CD4-positive, alpha-beta T cell (primary cell): Measurements from ENCODE around the gene MACROD2. TPM values are rescaled to one million over a fixed set of nuclear protein-coding genes. Genes with fewer than 3 reads are reported as not detected.
"Not testable (repeated sequence)": the region's sequence is repeated elsewhere in the genome, so short reads cannot be mapped to it uniquely, and the experiment has no call there.

Source experiments
- ATAC-seq: fragments of 200-7000 bp; cut with Tn5 transposase; one replicate; pipeline ENCODE4 v1.10.0; 2022; ENCODE audit warnings: mild to moderate bottlenecking; ENCODE audit not compliant: poor library complexity
- CTCF ChIA-PET: fragments of 350-600 bp; sonication (Branson Sonifier 250); formaldehyde crosslinking; loops from one replicate; lab custom pipeline; 2021; ENCODE audit warnings: antibody characterized with exemption, inconsistent platforms; lab: Charles Lee
- POLR2A ChIA-PET: fragments of 350-600 bp; sonication (Branson Sonifier 250); formaldehyde crosslinking; loops from one replicate; lab custom pipeline; 2021; ENCODE audit warnings: antibody characterized with exemption, inconsistent platforms; lab: Charles Lee
- DNase-seq, 14 experiments: peaks; one replicate each; pipeline ENCODE4 v3.0.0-alpha.2; 2013 to 2020; ENCODE audit warnings: mixed read lengths in 2 of 14
- H3K27ac ChIP-seq, 2 donors: one replicate each; pipeline versions ENCODE4 v1.5.1 to v1.7.0; 2013; ENCODE audit warnings: low read length in 2 of 2, low read depth in 1 of 2, mild to moderate bottlenecking in 1 of 2
- H3K27me3 ChIP-seq, 2 experiments: 1 replicate in 1 of 2; 2 replicates in 1 of 2; pipeline versions ENCODE4 v1.6.1 to v1.7.0; 2013; ENCODE audit warnings: low read length in 2 of 2, control low read depth in 1 of 2, mild to moderate bottlenecking in 1 of 2, moderate library complexity in 1 of 2; ENCODE audit not compliant: insufficient read depth in 2 of 2, control insufficient read depth in 1 of 2
- H3K36me3 ChIP-seq: one replicate; pipeline ENCODE4 v1.6.1; 2013; ENCODE audit warnings: low read length, control low read depth; ENCODE audit not compliant: insufficient read depth
- H3K4me1 ChIP-seq: one replicate; pipeline ENCODE4 v1.6.1; 2013; ENCODE audit warnings: low read length, control low read depth; ENCODE audit not compliant: insufficient read depth
- H3K4me3 ChIP-seq: one replicate; pipeline ENCODE4 v1.5.1; 2013; ENCODE audit warnings: mild to moderate bottlenecking, low read length, moderate library complexity
- H3K9me3 ChIP-seq, 2 experiments: 1 replicate in 1 of 2; 2 replicates in 1 of 2; pipeline versions ENCODE4 v1.6.1 to v1.7.0; 2013; ENCODE audit warnings: low read length in 2 of 2, mild to moderate bottlenecking in 2 of 2, control low read depth in 1 of 2, moderate library complexity in 1 of 2; ENCODE audit not compliant: control insufficient read depth in 1 of 2, insufficient read depth in 1 of 2
- H3K27ac Mint-ChIP-seq: one replicate; pipeline ENCODE4 v1.8.0; 2020; ENCODE audit warnings: mixed read lengths
- H3K27me3 Mint-ChIP-seq: one replicate; pipeline ENCODE4 v1.8.0; 2021; ENCODE audit warnings: mixed read lengths
- H3K36me3 Mint-ChIP-seq: one replicate; pipeline ENCODE4 v1.8.0; 2021; ENCODE audit warnings: low read depth, mixed read lengths
- H3K4me1 Mint-ChIP-seq: one replicate; pipeline ENCODE4 v1.8.0; 2021; ENCODE audit warnings: low read depth, mixed read lengths
- H3K4me3 Mint-ChIP-seq: one replicate; pipeline ENCODE4 v1.8.0; 2020; ENCODE audit warnings: mild to moderate bottlenecking, mixed read lengths
- H3K9me3 Mint-ChIP-seq: one replicate; pipeline ENCODE4 v1.8.0; 2020; ENCODE audit warnings: mixed read lengths
- intact Hi-C, 2 experiments: fragments of 100-400 bp; cut with DNase I in 1 of 2; cut with micrococcal nuclease in 1 of 2; formaldehyde crosslinking; loops; one replicate each; pipeline versions ENCODE4 v1.15.1 to v1.9.0; 2023 to 2025; cut with DNase I, micrococcal nuclease
- total RNA-seq, 174 experiments: library from RNA in 2 of 174; stranded (reverse) in 2 of 174; gene quantifications; one replicate each; pipeline ENCODE4 v1.2.3 and lab custom pipeline; 2021 to 2026
- TF ChIP-seq, protein P1 (sequence below): fragments of 200-600 bp; IDR thresholded peaks from one replicate; pipeline ENCODE4 v1.8.0; 2022; ENCODE audit warnings: antibody characterized with exemption, mild to moderate bottlenecking

MACROD2 gene
- total RNA-seq, 2 experiments from 2014 or later = not detected

DNA sequence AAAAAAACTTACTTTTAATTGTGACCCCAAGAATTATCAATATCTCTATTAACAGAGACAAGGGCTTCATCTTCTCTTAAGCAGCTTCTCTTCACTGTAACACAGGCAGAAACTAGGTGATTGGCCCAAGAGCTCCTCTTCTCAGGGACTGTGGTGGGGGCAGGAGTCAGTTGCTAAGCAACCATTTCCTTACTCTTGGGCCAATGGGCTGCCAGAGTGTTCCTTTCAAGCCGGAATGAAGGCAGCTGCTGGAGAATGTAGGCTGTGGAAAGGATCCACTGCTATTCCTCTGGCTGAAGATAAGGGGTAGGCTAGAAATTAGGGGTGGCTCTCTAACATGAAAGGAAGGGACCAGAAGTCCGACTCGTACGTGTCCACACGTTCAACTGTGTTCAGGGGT lies 4.9 kb upstream of the MACROD2 start, which contains the start of gene SEL1L2:
Gene SEL1L2 (minus strand): TSS at position 150 of the 400 bp plus-strand sequence. CDS start 80 bp downstream, at position 70.
- peaks cover 7% of the 10 kb centered on the region for H3K27me3 Mint-ChIP-seq
- intact Hi-C loops = no loop called here
- peaks cover 2% of the 10 kb centered on the region for H3K4me1 ChIP-seq
- H3K36me3 ChIP-seq = no peaks in the 10 kb centered on the region
- ATAC-seq = no peak
- peaks cover 8 to 25% of the 10 kb centered on the region in 2 experiments for H3K9me3 ChIP-seq
- H3K4me3 Mint-ChIP-seq = no peak within 1 kb of the TSS
- H3K36me3 Mint-ChIP-seq = no peaks in the 10 kb centered on the region
- peaks cover 7% of the 10 kb centered on the region for H3K9me3 Mint-ChIP-seq
- POLR2A ChIA-PET = no interaction called here
- H3K27me3 ChIP-seq = peaks cover 0 to 5% of the 10 kb centered on the region in 2 experiments
- DNase-seq = no peak
- CTCF ChIA-PET = no interaction called here
- H3K27ac Mint-ChIP-seq = no peak within 1 kb of the TSS
- no peak within 1 kb of the TSS for H3K27ac ChIP-seq
- H3K4me3 ChIP-seq = no peak within 1 kb of the TSS
- H3K4me1 Mint-ChIP-seq = no peaks in the 10 kb centered on the region
- TF ChIP-seq, protein P1, sequence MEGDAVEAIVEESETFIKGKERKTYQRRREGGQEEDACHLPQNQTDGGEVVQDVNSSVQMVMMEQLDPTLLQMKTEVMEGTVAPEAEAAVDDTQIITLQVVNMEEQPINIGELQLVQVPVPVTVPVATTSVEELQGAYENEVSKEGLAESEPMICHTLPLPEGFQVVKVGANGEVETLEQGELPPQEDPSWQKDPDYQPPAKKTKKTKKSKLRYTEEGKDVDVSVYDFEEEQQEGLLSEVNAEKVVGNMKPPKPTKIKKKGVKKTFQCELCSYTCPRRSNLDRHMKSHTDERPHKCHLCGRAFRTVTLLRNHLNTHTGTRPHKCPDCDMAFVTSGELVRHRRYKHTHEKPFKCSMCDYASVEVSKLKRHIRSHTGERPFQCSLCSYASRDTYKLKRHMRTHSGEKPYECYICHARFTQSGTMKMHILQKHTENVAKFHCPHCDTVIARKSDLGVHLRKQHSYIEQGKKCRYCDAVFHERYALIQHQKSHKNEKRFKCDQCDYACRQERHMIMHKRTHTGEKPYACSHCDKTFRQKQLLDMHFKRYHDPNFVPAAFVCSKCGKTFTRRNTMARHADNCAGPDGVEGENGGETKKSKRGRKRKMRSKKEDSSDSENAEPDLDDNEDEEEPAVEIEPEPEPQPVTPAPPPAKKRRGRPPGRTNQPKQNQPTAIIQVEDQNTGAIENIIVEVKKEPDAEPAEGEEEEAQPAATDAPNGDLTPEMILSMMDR = no peak

DNA sequence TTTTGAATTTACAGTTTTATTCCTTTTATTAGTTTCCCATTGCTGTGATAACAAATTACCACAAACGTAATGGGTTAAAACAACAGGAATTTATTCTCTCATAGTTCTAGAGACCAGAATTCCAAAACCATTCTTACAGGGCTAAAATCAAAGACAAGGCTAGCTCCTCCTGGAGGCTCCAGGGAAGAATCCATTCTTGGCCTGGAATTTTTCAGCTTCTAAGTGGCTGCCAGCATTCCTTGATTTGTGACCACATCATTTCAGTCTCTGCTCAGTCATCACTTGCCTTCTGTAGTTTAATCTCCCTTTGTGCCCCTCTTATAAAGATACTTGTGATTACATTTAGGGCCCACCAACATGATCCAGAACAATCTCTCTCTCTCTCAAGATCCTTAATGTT lies 4.0 kb upstream of the MACROD2 start:
- peaks cover 2 to 5% of the 10 kb centered on the region in 2 experiments for H3K27me3 ChIP-seq
- Mint-ChIP-seq H3K27ac (no peak overlapping the region), H3K36me3 (no peaks in the 10 kb centered on the region), H3K4me3 (no peak overlapping the region), H3K27me3 (peaks cover 11% of the 10 kb centered on the region), H3K4me1 (peaks cover 2% of the 10 kb centered on the region), H3K9me3 (peaks cover 7% of the 10 kb centered on the region)
- POLR2A ChIA-PET = no interaction called here
- peaks cover 8 to 25% of the 10 kb centered on the region in 2 experiments for H3K9me3 ChIP-seq
- H3K4me1 ChIP-seq = peaks cover 4% of the 10 kb centered on the region
- TF ChIP-seq, protein P1 = no peak
- DNase-seq = no peak
- CTCF ChIA-PET = no interaction called here
- H3K36me3 ChIP-seq = no peaks in the 10 kb centered on the region
- no peak for ATAC-seq
- no peak overlapping the region for H3K4me3 ChIP-seq
- H3K27ac ChIP-seq = no peak overlapping the region
- intact Hi-C loops = no loop called here

GRCh38 chr20:13991955-13992354 lies 3.4 kb upstream of the MACROD2 start:
- POLR2A ChIA-PET, H3K36me3 ChIP-seq, DNase-seq, H3K4me3 ChIP-seq, CTCF ChIA-PET, ATAC-seq, H3K36me3 Mint-ChIP-seq, H3K4me1 Mint-ChIP-seq, H3K9me3 Mint-ChIP-seq, H3K27me3 ChIP-seq, H3K4me3 Mint-ChIP-seq, H3K27ac Mint-ChIP-seq, H3K4me1 ChIP-seq, intact Hi-C loops, H3K27ac ChIP-seq: not testable (repeated sequence)
- peaks cover 17% of the 10 kb centered on the region for H3K27me3 Mint-ChIP-seq
- peaks cover 8 to 21% of the 10 kb centered on the region in 2 experiments for H3K9me3 ChIP-seq

DNA sequence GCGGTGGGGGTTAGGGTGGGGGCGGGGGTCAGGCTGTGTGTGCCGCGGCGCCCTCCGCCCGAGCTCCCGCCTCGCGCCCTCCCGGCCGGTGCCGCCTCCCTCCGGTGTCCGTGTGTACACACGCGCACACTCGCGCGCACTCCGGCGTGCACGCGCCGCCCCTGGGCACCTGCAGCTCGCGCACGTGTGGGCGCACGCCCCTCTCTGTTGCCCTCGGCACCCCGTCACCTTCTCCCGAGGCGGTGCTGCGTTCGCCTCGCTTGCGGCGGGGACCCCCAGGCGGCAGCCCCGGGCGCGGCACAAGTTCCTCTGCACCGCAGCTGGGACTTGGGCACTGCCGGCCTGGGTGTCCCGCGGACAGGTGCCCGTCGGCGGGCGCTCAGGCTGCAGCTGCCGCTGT lies 525 bp downstream of the MACROD2 start:
- H3K36me3 Mint-ChIP-seq = no peaks in the 10 kb centered on the region
- no peak for ATAC-seq

More for the DNA sequence above, 525 bp downstream of the MACROD2 start:
- peak in 1 of 14 experiments; percentile 4 for DNase-seq
- H3K27me3 Mint-ChIP-seq = peaks cover 33% of the 10 kb centered on the region
- no peak overlapping the region for H3K4me3 ChIP-seq
- no peak overlapping the region for H3K4me3 Mint-ChIP-seq
- H3K4me1 Mint-ChIP-seq = peaks cover 7% of the 10 kb centered on the region
- H3K27me3 ChIP-seq = peaks cover 3 to 11% of the 10 kb centered on the region in 2 experiments
- POLR2A ChIA-PET = no interaction called here
- H3K4me1 ChIP-seq = peaks cover 4% of the 10 kb centered on the region
- H3K9me3 ChIP-seq = peaks cover 8 to 21% of the 10 kb centered on the region in 2 experiments
- no peak overlapping the region for H3K27ac Mint-ChIP-seq
- H3K36me3 ChIP-seq = no peaks in the 10 kb centered on the region
- TF ChIP-seq, protein P1 = no peak
- H3K9me3 Mint-ChIP-seq = peaks cover 7% of the 10 kb centered on the region
- H3K27ac ChIP-seq = no peak overlapping the region
- CTCF ChIA-PET = no interaction called here
- intact Hi-C loops = no loop called here
